Stimulated activated CD8-positive, alpha-beta memory T cell treated with anti-CD3 and anti-CD28 coated beads, Interleukin-12 subunit alpha, Interleukin-12 subunit beta, amount 100 ng/mL, for 4 hours (primary cell): ENCODE results near the gene RAD51B.

ENCODE experiments used
- DNase-seq: peaks from one replicate; pipeline ENCODE4 v3.0.0-alpha.2; 2020; ENCODE audit warnings: low read depth

The RAD51B gene

GRCh38 chr14:68441542-68441941, 622.0 kb downstream of the RAD51B start:
- DNase-seq: no peak

DNA sequence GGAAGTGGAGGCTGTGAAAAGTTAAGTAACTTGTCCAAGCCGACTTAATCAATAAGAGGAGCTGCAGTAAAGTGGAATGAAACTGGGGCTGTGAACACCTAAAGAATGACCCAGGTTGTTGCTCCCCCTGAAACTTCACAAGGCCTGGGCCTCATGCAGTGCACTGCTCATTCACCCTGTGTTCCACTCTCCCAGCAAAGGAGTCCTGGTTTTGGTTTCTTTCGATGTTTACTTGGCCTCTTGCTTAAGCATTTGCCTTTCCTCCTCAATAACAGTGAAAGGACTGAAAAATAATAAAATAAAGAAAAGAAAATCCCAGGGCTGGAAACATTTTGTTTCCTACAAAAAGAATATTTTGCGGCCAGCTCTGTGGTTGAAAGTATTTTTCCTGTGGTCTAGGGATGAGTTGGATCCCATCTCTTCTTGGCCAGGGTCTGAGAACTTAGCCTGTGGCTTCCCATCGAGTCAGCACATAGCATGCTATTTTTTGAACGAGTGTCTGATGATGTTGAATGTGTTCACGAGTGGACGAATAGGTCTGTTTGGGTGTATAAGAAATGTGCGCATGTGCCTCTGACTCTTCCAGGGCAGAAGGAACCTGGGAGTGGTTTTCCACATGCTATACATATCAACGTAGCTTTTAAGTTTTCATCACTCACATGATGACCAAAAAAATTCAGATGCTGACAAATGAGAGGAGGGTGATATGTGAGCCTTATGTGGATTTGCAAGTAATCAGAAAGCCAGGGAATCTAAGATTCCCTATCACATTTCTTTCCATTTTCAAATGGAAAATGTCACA, 623.5 kb downstream of the RAD51B start:
- no peak for DNase-seq

DNA sequence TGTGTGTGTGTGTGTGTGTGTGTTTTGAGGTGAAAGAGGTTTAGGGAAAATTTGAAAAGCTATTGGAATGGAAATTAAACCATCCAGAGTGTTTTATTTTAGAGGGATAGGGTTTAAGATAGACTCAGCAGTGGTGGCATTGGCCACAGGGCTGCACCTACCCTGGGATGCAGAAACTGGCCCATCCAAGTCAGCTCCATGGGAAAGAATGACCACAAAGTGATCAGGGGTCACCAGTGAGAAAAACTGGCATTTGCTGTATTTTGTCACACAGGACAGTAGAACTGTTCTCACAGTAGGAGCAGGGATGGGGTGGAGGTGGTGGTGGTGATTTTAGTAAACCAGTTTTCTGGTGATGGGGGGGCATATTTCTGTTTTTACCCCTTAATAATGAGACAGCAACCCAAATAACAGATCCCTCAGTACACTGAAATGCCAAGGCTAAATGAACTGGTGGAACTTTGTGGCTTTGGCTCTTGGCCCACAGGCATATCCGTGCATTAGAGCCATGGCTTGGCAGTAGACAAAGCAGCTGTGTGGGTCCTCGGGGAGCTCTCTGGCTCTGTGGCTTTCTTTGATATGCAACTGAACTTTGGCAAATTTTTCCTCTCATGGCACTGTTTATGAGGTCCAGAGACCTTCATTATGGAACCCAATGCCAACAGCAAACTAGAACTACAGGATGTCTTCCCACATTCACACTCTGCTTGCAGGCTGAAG, 625.0 kb downstream of the RAD51B start:
- no peak for DNase-seq

- no peak for DNase-seq
Observed at GRCh38 chr14:68446243-68447040, 626.9 kb downstream of the RAD51B start.

DNA sequence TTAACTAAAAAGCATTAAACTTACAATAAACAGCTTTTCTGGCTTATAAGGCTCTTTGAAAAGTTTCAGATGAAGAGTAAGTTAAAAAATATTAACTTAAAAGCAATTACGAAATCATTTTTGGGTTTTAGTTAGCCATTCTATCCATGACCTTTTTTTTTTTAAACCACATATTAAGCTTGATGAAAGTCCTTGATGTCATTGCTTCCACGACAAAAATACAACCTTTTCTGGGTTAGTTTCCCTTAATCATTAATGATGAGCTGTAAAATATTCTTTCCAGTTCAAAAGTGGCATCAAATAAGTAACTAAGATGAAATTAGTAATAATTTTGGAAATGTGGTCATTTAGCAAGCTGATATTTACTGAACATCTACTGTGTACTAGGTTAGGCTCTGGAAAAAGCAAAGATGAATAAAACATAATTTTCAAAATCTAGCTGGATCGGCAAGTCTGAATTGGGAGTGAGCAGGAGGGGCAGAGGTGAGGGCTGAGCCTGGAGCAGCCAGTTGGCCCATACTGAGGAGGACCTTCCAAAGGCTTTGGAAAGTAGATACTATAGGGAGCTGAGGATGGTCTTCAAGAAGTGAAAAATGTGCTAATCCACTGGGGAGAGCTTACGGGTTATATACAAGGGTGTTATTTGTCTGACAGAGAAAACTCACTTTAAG, 628.1 kb downstream of the RAD51B start:
- no peak for DNase-seq

GRCh38 chr14:68448252-68448902, 628.8 kb downstream of the RAD51B start:
- DNase-seq: no peak

DNA sequence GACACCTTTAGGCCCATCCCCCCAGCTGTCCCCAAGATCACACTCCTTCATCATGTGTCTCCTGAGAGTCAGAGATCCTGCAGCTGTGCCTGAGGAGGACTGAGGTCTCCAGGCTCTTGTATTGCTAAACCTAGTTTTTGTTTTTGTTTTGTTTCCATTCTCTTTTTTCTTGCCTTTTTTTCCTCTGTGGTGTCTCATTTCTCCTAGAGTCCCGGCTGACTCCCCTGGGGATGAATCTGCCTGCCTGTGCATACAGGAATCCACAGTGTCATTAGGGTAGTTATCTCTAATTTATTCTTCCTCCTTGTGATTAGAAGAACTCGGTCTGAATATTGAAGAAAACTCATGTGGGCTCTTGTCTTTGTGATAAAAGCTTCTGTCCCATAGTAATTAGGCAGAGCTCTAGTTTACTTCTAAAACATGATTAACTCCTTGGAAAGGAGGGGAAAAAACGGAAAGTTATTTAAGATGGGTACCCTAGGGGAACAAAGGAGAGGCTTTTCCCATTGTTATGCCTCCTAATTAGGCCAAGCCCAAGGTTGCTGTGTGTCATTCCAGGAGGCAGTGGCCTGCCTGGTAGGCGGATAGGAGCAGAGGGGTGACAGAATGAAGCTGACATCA, 630.1 kb downstream of the RAD51B start:
- DNase-seq: no peak

DNA sequence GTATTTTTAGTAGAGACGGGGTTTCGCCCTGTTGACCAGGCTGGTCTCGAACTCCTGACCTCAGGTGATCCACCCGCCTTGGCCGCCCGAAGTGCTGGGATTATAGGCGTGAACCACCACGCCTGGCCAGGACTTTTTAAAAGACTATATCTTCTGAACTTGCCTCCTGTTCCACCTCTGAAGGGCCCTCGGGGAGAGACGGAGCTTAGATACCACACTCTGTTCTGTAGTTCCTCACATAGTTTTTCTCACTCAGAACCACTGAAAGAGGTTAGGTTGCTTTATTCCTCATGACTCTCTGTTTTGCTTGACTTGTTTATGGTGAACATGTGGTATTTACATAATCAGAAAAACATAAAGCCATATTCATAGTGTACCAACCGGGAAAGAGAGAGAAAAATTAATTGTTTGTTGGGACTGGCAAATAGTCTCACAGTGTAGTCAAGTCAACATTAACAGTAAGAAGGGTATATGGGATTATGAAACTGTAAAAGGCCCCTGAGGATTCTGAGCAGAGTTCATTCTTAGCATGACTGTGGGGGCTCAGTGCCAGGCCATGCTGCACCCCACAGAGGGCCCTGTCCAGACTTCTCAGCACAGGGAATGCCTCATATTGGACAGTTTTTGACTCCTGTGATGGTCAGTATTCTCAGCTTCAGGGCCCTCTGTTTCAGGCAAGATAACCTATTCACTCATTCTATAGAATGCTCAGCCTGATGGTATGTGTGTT, 631.0 kb downstream of the RAD51B start:
- no peak for DNase-seq

DNA sequence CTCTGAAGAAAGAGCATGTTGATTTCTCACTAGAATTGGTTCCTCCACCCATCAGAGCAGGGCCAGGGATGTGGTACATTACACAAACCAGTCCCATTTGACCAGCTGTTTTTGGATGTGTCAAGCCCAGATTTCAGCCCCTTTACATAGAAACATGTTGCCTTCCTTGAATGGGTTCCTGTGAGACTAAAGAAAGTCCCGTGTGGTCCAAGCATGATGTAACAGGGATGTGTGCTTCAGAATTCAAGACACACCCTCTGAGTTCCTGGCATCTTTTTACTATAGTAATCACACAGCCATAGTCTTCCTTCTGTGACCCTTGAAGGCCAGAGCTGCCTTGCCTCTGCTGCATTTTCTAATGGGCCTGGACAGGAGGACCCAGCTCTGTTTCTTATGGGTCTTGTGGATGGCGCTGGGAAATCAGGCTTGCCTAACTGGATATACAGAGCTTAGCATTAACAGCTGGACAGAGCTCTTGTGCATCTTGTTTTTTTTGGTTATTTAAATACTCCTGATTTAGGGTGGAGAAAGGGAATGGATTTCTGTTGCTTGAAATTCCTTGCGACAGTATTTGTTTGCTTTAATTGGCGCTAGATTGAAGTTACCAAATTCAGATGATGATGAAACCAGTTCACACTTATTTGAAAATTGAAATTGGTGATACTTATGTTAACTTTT, 632.3 kb downstream of the RAD51B start:
- DNase-seq: no peak

GRCh38 chr14:68458253-68458652, 638.7 kb downstream of the RAD51B start:
- DNase-seq: no peak

- no peak for DNase-seq
Observed at GRCh38 chr14:68458840-68459469, 639.4 kb downstream of the RAD51B start.

- DNase-seq: no peak
Observed at GRCh38 chr14:68459480-68460136, 640.0 kb downstream of the RAD51B start.

- no peak for DNase-seq
Observed at GRCh38 chr14:68460541-68460940, 641.0 kb downstream of the RAD51B start.

DNA sequence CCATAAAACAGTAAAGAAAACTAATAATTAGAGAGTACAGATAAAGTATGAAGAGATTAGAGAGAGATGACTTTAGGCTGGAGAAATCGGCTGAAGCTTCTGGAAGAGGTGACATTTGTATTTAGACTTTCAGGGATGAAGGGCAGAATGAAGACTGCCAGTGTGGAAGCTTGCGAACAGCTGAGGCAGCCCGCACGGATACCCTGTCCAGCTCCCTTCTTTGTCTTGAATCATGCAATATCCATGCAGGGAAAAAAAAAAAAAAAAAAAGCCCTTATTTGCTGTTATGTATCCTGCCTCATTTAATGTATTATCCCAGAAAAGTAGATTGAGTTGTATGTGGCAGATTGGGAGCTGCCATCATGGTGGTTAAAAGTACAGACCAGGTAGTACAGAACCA, 641.5 kb downstream of the RAD51B start:
- DNase-seq: no peak

DNA sequence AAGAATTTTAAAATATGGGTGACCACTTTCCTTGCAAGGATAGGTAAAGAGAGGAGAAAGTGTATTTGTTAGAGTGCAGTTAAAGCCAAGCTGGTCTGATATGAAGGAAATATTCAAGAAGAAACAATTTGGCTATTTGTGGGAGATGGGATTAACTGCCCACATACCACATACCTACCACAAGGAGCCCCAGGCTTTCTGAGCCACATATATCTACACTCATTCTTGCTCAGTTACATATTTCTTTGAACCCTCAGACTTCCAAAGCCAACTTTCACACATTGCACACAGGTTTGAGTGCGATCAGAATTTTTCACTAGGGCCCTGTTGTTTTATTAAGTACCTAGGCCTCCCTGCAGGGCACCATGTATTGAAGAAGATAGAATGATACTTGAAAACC, 643.1 kb downstream of the RAD51B start:
- DNase-seq: no peak

GRCh38 chr14:68463299-68463698, 643.7 kb downstream of the RAD51B start:
- no peak for DNase-seq

DNA sequence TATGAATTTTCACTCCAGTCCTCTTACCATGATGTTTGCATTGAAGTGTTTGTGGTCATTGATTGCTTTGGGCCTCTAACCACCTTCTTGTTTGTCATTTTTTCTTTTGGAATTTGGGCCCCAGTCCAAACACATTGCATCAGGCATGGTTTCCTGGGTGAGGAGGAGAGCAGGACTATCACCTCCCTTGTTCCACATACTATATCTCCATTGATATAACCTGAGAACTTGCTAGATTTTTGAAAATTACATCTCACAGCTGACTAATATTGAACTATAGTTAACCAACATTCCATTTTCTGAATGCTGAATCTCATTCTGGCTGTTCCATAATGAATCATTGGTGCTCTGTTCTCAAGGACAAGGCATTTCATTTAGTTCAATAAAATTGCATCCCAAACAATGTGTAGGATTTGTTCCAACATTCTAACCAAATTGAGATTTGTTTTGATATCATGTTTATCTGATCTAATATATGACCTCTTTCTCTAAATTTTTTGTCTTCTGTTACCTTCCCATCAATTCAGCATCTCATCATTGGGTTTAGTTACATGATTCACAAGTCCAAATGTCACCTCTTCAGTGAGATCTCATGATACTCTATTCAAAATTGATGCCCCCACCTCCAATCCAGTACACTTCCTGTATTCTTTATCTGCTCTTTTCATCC, 644.3 kb downstream of the RAD51B start:
- no peak for DNase-seq

DNA sequence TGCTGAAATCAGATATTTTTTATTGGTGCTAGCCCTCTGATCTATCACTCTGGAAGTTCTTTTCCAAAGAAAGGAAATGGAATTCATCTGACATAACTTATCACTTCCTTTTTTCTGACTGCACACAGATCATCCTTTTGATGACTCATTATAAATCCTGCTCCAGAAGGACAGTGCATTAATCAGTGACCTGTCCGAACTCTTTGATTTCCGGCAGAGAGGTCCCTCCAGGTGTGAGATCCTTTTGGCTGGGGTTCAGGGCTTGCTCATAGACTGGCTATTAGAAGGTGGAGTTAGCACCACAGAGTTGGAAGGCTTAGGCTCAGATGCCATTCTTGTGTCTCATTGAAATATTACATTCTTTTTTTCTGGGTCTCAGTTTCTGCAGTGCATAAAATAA, 645.1 kb downstream of the RAD51B start:
- no peak for DNase-seq
